NCI-H1105 (cell line): ENCODE measurements around the gene SRSF11.

ENCODE experiments used
- DNase-seq: peaks from one replicate; lab custom pipeline; 2025; lab: John Stamatoyannopoulos, UW

Gene SRSF11

GRCh38 chr1:70222716-70223235 lies 1.6 kb downstream of the SRSF11 start:
- DNase-seq, result no peak

GRCh38 chr1:70224954-70225353 lies 3.8 kb downstream of the SRSF11 start:
- DNase-seq, result no peak

GRCh38 chr1:70227439-70227838 lies 6.3 kb downstream of the SRSF11 start:
- no peak for DNase-seq

GRCh38 chr1:70228670-70229069 lies 7.5 kb downstream of the SRSF11 start:
- no peak for DNase-seq

- DNase-seq, result no peak
These were observed 10.3 kb downstream of the SRSF11 start for GRCh38 chr1:70231475-70231874.

- no peak for DNase-seq
These were observed 13.6 kb downstream of the SRSF11 start for GRCh38 chr1:70234733-70235132.

- no peak for DNase-seq
These were observed 18.8 kb downstream of the SRSF11 start for GRCh38 chr1:70239940-70240339.

GRCh38 chr1:70247122-70247521 lies 25.9 kb downstream of the SRSF11 start:
- no peak for DNase-seq

GRCh38 chr1:70247768-70248167 lies 26.6 kb downstream of the SRSF11 start:
- DNase-seq, result no peak

- no peak for DNase-seq
These were observed 27.5 kb downstream of the SRSF11 start for GRCh38 chr1:70248729-70249128.

GRCh38 chr1:70256664-70257063 lies 35.5 kb downstream of the SRSF11 start:
- no peak for DNase-seq

GRCh38 chr1:70264839-70265238 lies 43.7 kb downstream of the SRSF11 start:
- DNase-seq, result no peak

GRCh38 chr1:70265946-70266345 lies 44.8 kb downstream of the SRSF11 start:
- no peak for DNase-seq

- DNase-seq, result no peak
These were observed 56.7 kb downstream of the SRSF11 start for GRCh38 chr1:70277875-70278274.

GRCh38 chr1:70278710-70279109 lies 57.5 kb downstream of the SRSF11 start:
- no peak for DNase-seq

GRCh38 chr1:70284366-70284765 lies 63.2 kb downstream of the SRSF11 start:
- no peak for DNase-seq

GRCh38 chr1:70286453-70286852 lies 65.3 kb downstream of the SRSF11 start:
- no peak for DNase-seq

- no peak for DNase-seq
These were observed 67.0 kb downstream of the SRSF11 start for GRCh38 chr1:70288166-70288565.

- no peak for DNase-seq
These were observed 69.0 kb downstream of the SRSF11 start for GRCh38 chr1:70290218-70290617.

GRCh38 chr1:70293186-70293843 lies 72.1 kb downstream of the SRSF11 start:
- DNase-seq, result no peak

- no peak for DNase-seq
These were observed 74.6 kb downstream of the SRSF11 start for GRCh38 chr1:70295749-70296148.

- DNase-seq, result no peak
These were observed 78.3 kb downstream of the SRSF11 start for GRCh38 chr1:70299472-70299871.
